A673 (cell line): ENCODE results near the gene PIMREG. TPM values are rescaled to one million over a fixed set of nuclear protein-coding genes. Genes with fewer than 3 reads are reported as not detected.

Experiments
- BruUV-seq: library from RNA; stranded (reverse); fragments of 400-500 nt; replicated peaks from 2 replicates; lab custom pipeline; 2021; lab: Mats Ljungman, UMichigan
- CTCF ChIA-PET: fragments of 300-600 bp; sonication (Branson Sonifier 250); formaldehyde crosslinking; loops from one replicate; lab custom pipeline; 2022; ENCODE audit warnings: antibody characterized with exemption; lab: Charles Lee
- POLR2A ChIA-PET: fragments of 300-600 bp; sonication (Branson Sonifier 250); formaldehyde crosslinking; loops from one replicate; lab custom pipeline; 2022; ENCODE audit warnings: antibody characterized with exemption; ENCODE audit not compliant: low non-redundant PET; lab: Charles Lee
- DNase-seq: peaks from one replicate; pipeline ENCODE4 v3.0.0-alpha.2; 2015; ENCODE audit warnings: low spot score
- H3K27ac ChIP-seq: fragments of 200-600 bp; sonication (generic); 2 replicates; pipeline ENCODE4 v1.5.1; 2016; ENCODE audit warnings: mixed run types, low read depth, mild to moderate bottlenecking, mixed read lengths, antibody characterized with exemption, low read length; ENCODE audit not compliant: poor library complexity, severe bottlenecking
- H3K27me3 ChIP-seq: fragments of 200-600 bp; sonication (generic); replicated peaks from 2 replicates; pipeline ENCODE4 v1.6.1; 2017; ENCODE audit warnings: mixed run types, low read depth, mild to moderate bottlenecking, mixed read lengths, antibody characterized with exemption, low read length; ENCODE audit not compliant: insufficient read depth, poor library complexity
- H3K36me3 ChIP-seq: fragments of 200-600 bp; sonication (generic); 2 replicates; pipeline ENCODE4 v1.6.1; 2016; ENCODE audit warnings: mixed run types, mild to moderate bottlenecking, mixed read lengths, antibody characterized with exemption, low read length; ENCODE audit not compliant: insufficient read depth, poor library complexity, severe bottlenecking
- H3K4me1 ChIP-seq: fragments of 200-600 bp; sonication (generic); 2 replicates; pipeline ENCODE4 v1.6.1; 2017; ENCODE audit warnings: mixed run types, mild to moderate bottlenecking, mixed read lengths, antibody characterized with exemption, low read length; ENCODE audit not compliant: insufficient read depth, poor library complexity, severe bottlenecking
- H3K4me3 ChIP-seq: fragments of 200-600 bp; sonication (generic); 2 replicates; pipeline ENCODE4 v1.5.1; 2016; ENCODE audit warnings: low read depth, mixed run types, mild to moderate bottlenecking, mixed read lengths, low read length; ENCODE audit not compliant: poor library complexity, severe bottlenecking
- H3K9me3 ChIP-seq: fragments of 200-600 bp; sonication (generic); 2 replicates; pipeline ENCODE4 v1.6.1; 2016; ENCODE audit warnings: mixed run types, low read depth, mild to moderate bottlenecking, mixed read lengths, antibody characterized with exemption, low read length; ENCODE audit not compliant: poor library complexity, severe bottlenecking
- CTCF ChIP-seq: fragments of 300-800, 200-600 bp; sonication (generic); conservative IDR thresholded peaks from 2 replicates; pipeline ENCODE4 v1.5.1; 2017; ENCODE audit warnings: low read depth, mild to moderate bottlenecking, antibody characterized with exemption, low read length, moderate library complexity, mixed read lengths
- EZH2 ChIP-seq: fragments of 200-600 bp; sonication (generic); IDR thresholded peaks from 2 replicates; pipeline ENCODE4 v1.6.1; 2017; ENCODE audit warnings: borderline replicate concordance, low read depth, mild to moderate bottlenecking, mixed read lengths, antibody characterized with exemption, low read length; ENCODE audit not compliant: poor library complexity, severe bottlenecking
- intact Hi-C: fragments of 100-400 bp; cut with micrococcal nuclease; formaldehyde crosslinking; loops from one replicate; pipeline ENCODE4 v1.10.0; 2022; ENCODE audit not compliant: unreplicated experiment
- total RNA-seq: library from RNA; stranded (reverse); gene quantifications from 2 replicates; pipeline ENCODE4 v1.2.3, GENCODE V29; 2021

The PIMREG gene
- total RNA-seq, 1 experiment from 2014 or later = 90.5 TPM

GRCh38 chr17:6454495-6455320 lies 10.5 kb downstream of the PIMREG start:
- Histone ChIP-seq H3K27me3 (no peaks in the 10 kb centered on the region), H3K4me3 (no peak overlapping the region), H3K36me3 (peaks cover 7% of the 10 kb centered on the region), H3K4me1 (no peaks in the 10 kb centered on the region), H3K27ac (no peak overlapping the region), H3K9me3 (no peaks in the 10 kb centered on the region)
- CTCF ChIA-PET = interaction anchor here (0.6 kb wide), 1 partner anchor 18 kb away, joined by 3 read pairs; no protein-coding TSS in a partner anchor
- DNase-seq = no peak
- no TSS peak for BruUV-seq
- TF ChIP-seq CTCF (no peak), EZH2 (no peak)
- intact Hi-C loops = no loop called here
- POLR2A ChIA-PET = no interaction called here

GRCh38 chr17:6455321-6455705 lies 11.1 kb downstream of the PIMREG start:
- intact Hi-C loops = no loop called here
- ChIA-PET CTCF (no interaction called here), POLR2A (no interaction called here)
- TF ChIP-seq EZH2 = no peak
- no peak for TF ChIP-seq CTCF
- no peaks in the 10 kb centered on the region for H3K27me3 ChIP-seq
- no peaks in the 10 kb centered on the region for H3K4me1 ChIP-seq
- no peak overlapping the region for H3K4me3 ChIP-seq
- no peak for DNase-seq
- H3K36me3 ChIP-seq = peaks cover under 1% of the 10 kb centered on the region
- no peaks in the 10 kb centered on the region for H3K9me3 ChIP-seq
- H3K27ac ChIP-seq = no peak overlapping the region
- no TSS peak for BruUV-seq

- DNase-seq = no peak
- Histone ChIP-seq H3K4me1 (no peaks in the 10 kb centered on the region), H3K27me3 (no peaks in the 10 kb centered on the region), H3K36me3 (no peaks in the 10 kb centered on the region), H3K4me3 (no peak overlapping the region), H3K9me3 (no peaks in the 10 kb centered on the region), H3K27ac (no peak overlapping the region)
- intact Hi-C loops = no loop called here
- BruUV-seq = no TSS peak
- CTCF ChIA-PET = no interaction called here
- no peak for TF ChIP-seq CTCF
- POLR2A ChIA-PET = interaction anchor here (0.7 kb wide), 1 partner anchor 99 kb away, joined by 5 read pairs; no protein-coding TSS in a partner anchor
Measured at GRCh38 chr17:6456321-6456720, 12.1 kb downstream of the PIMREG start.
